ENCODE measurements around the gene CCZ1B. TPM values are rescaled to one million over a fixed set of nuclear protein-coding genes. Genes with fewer than 3 reads are reported as not detected.
"Not testable (repeated sequence)": the region's sequence is repeated elsewhere in the genome, so short reads cannot be mapped to it uniquely, and the experiment has no call there.

Gene CCZ1B
- polyA plus RNA-seq, 1 of the 3 experiments (the other 2 are of a cell fraction), result 30.0 TPM

DNA sequence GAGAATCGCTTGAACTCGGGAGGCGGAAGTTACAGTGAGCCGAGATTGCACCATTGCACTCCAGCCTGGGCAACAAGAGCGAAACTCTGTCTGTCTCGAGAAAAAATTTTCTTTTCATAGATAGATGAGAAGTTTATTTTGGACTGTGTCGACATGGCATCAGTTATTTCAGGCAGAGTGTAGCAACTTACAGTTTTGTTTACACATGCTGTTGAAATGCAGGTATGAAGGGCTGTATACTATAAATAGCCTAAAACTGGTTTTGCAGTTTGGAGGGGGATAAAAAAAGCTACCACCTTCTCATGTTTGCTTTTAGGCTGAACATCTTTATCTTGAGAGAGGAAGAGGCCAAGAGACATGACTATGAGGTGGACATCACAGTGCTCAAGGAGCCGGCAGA lies 28.0 kb downstream of the CCZ1B start:
- WGBS (ENCODE audit: low lambda C conversion rate), result no CpG with 5 or more reads among the region's 8 CpGs

DNA sequence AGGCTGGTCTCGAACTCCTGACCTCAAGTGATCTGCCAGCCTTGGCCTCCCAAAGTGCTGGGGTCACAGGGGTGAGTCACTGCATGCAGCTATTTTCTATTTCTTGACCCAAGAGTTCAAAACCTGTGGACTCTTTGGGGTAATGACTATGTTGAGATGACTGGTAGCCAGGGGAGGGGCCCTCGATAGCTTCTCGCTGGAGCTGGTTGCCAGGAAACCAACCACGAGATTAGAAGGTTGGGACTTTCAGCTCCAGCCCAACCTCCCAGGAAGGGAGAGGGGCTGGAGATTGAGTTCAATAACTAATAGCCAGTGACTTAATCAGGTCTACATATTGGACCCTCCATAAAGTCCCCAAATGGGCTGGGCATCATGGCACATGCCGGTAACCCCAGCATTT lies 28.9 kb downstream of the CCZ1B start:
- H3K27me3 ChIP-seq (ENCODE audit: insufficient read depth); H3K36me3 ChIP-seq (replicated peaks in 1 of 2; ENCODE audit: control insufficient read depth in 1 of 2, insufficient read depth in 2 of 2, low read length in 1 of 2); H3K9ac ChIP-seq; POLR2A ChIA-PET; H3K9me3 ChIP-seq; CTCF ChIA-PET; H3K79me2 ChIP-seq (ENCODE audit: insufficient read depth); DNase-seq; H4K20me1 ChIP-seq (ENCODE audit: insufficient read depth); H3F3A ChIP-seq (replicated peaks; ENCODE audit: insufficient read depth); H3K4me2 ChIP-seq; H3K4me3 ChIP-seq (ENCODE audit: low read depth in 2 of 2, low read length in 1 of 2); H3K4me1 ChIP-seq (ENCODE audit: control insufficient read depth in 1 of 2, insufficient read depth in 2 of 2, low read depth in 1 of 2, low read length in 1 of 2); H3K9me2 ChIP-seq; H2AFZ ChIP-seq (ENCODE audit: low read depth); H3K27ac ChIP-seq (ENCODE audit: low read depth in 2 of 2, low read length in 1 of 2): not testable (repeated sequence)
- WGBS (ENCODE audit: low lambda C conversion rate), result 92% methylated on average over 5 of the region's 5 CpGs

More for the DNA sequence above, 28.0 kb downstream of the CCZ1B start:
- H3K4me2 ChIP-seq; H3F3A ChIP-seq (replicated peaks; ENCODE audit: insufficient read depth); H3K4me3 ChIP-seq (ENCODE audit: low read depth in 2 of 2, low read length in 1 of 2); H3K27ac ChIP-seq (ENCODE audit: low read depth in 2 of 2, low read length in 1 of 2); H3K9me2 ChIP-seq; H3K4me1 ChIP-seq (ENCODE audit: control insufficient read depth in 1 of 2, insufficient read depth in 2 of 2, low read depth in 1 of 2, low read length in 1 of 2); CTCF ChIA-PET; H4K20me1 ChIP-seq (ENCODE audit: insufficient read depth); H3K9ac ChIP-seq; H3K27me3 ChIP-seq (ENCODE audit: insufficient read depth); H3K36me3 ChIP-seq (replicated peaks in 1 of 2; ENCODE audit: control insufficient read depth in 1 of 2, insufficient read depth in 2 of 2, low read length in 1 of 2); H3K79me2 ChIP-seq (ENCODE audit: insufficient read depth); H2AFZ ChIP-seq (ENCODE audit: low read depth); DNase-seq; POLR2A ChIA-PET; H3K9me3 ChIP-seq: not testable (repeated sequence)

DNA sequence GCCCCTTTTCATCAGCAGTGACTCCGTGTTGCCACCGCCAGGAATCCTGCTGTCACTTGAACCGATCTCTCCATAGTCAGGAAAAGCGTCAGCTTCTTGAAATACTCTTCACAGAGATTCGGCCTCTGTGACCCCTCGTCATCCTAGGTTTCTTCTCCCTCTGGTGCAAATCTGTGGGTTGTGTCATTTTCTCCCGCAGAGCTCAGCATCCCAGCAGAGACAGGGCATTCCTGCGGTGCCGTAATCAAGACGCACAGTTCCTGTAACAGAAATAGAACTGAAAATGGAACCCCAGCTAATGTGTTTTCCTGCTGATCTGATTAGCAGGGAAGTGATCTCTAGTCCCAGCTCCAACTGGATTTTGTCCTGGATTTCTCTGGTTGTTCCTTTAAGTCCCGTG lies 31.8 kb downstream of the CCZ1B start:
- H3K27me3 ChIP-seq (ENCODE audit: insufficient read depth); CTCF ChIA-PET; H3K4me1 ChIP-seq (ENCODE audit: control insufficient read depth in 1 of 2, insufficient read depth in 2 of 2, low read depth in 1 of 2, low read length in 1 of 2); H2AFZ ChIP-seq (ENCODE audit: low read depth); DNase-seq; H3K4me3 ChIP-seq (ENCODE audit: low read depth in 2 of 2, low read length in 1 of 2); H3K36me3 ChIP-seq (replicated peaks in 1 of 2; ENCODE audit: control insufficient read depth in 1 of 2, insufficient read depth in 2 of 2, low read length in 1 of 2); H3K9ac ChIP-seq; H3K27ac ChIP-seq (ENCODE audit: low read depth in 2 of 2, low read length in 1 of 2); H3K9me3 ChIP-seq; H3F3A ChIP-seq (replicated peaks; ENCODE audit: insufficient read depth); H3K4me2 ChIP-seq; H3K9me2 ChIP-seq; H4K20me1 ChIP-seq (ENCODE audit: insufficient read depth); POLR2A ChIA-PET; H3K79me2 ChIP-seq (ENCODE audit: insufficient read depth): not testable (repeated sequence)
- WGBS (ENCODE audit: low lambda C conversion rate), result 99% methylated on average over 4 of the region's 11 CpGs

DNA sequence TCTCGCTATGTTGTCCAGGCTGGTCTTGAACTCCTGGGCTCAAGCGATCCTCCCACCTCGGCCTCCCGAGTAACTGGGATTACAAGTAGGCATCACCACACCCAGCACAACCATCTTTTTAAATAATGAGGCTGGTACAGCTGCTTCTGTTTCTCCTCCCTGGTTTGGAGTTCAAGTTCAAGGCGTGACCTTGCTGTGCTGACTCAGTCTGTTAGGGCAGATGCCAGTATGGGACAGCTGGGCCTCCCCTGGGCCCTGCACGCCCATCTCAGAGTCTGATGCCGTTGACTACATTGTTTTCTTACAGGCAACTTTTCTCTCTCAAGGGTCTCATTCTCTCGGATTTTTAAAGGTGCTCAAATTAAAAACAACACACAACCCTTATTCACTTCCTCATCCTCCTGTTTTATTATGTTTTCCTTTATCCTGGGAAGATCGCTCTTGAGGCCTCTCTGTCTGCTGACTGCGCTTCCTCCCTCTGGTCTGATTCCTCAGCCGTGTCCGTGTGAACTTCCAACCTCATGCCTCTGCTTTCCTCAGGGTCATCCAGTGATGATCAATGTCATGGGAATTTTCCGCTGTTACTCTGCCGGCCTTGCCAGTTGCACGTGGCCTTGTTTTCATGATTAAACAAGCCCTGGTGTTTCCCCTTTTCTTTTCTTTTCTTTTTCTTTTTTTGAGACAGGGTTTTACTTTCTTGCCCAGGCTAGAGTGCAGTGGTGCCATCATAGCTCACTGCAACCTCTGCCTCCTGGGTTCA lies 33.8 kb downstream of the CCZ1B start:
- H3K36me3 ChIP-seq (replicated peaks in 1 of 2; ENCODE audit: control insufficient read depth in 1 of 2, insufficient read depth in 2 of 2, low read length in 1 of 2); POLR2A ChIA-PET; H3K9ac ChIP-seq; H3K9me2 ChIP-seq; H3K79me2 ChIP-seq (ENCODE audit: insufficient read depth); H3K4me2 ChIP-seq; H3K9me3 ChIP-seq; H3K4me3 ChIP-seq (ENCODE audit: low read depth in 2 of 2, low read length in 1 of 2); H3K27me3 ChIP-seq (ENCODE audit: insufficient read depth); H4K20me1 ChIP-seq (ENCODE audit: insufficient read depth); H3F3A ChIP-seq (replicated peaks; ENCODE audit: insufficient read depth); H2AFZ ChIP-seq (ENCODE audit: low read depth); H3K27ac ChIP-seq (ENCODE audit: low read depth in 2 of 2, low read length in 1 of 2); H3K4me1 ChIP-seq (ENCODE audit: control insufficient read depth in 1 of 2, insufficient read depth in 2 of 2, low read depth in 1 of 2, low read length in 1 of 2); CTCF ChIA-PET; DNase-seq: not testable (repeated sequence)
- WGBS (ENCODE audit: low lambda C conversion rate), result 87% methylated on average over 10 of the region's 15 CpGs

DNA sequence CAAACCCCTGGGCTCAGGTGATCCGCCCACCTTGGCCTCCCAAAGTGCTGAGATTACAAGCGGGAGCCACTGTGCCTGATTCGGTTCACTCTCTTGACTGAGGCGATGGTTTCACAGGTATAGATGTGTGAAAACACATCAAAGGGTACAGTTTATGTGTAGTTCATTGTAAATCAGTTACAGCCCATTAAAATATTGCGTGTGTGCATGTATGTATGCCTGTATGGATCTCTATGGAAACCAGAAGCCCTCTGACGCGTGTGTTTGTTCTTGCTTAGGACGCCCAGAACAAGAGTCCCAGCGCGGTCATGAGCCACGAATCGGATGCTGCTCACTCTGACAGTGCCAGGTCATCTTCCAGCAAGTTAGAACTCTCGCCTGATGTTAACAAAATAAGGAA lies 36.7 kb downstream of the CCZ1B start:
- H3K79me2 ChIP-seq (ENCODE audit: insufficient read depth); H3K4me3 ChIP-seq (ENCODE audit: low read depth in 2 of 2, low read length in 1 of 2); CTCF ChIA-PET; POLR2A ChIA-PET; H3K4me2 ChIP-seq; H3K27ac ChIP-seq (ENCODE audit: low read depth in 2 of 2, low read length in 1 of 2); DNase-seq; H3K9me2 ChIP-seq; H3K9me3 ChIP-seq; H2AFZ ChIP-seq (ENCODE audit: low read depth); H3F3A ChIP-seq (replicated peaks; ENCODE audit: insufficient read depth); H3K4me1 ChIP-seq (ENCODE audit: control insufficient read depth in 1 of 2, insufficient read depth in 2 of 2, low read depth in 1 of 2, low read length in 1 of 2); H3K27me3 ChIP-seq (ENCODE audit: insufficient read depth); H4K20me1 ChIP-seq (ENCODE audit: insufficient read depth); H3K9ac ChIP-seq; H3K36me3 ChIP-seq (replicated peaks in 1 of 2; ENCODE audit: control insufficient read depth in 1 of 2, insufficient read depth in 2 of 2, low read length in 1 of 2): not testable (repeated sequence)
- WGBS (ENCODE audit: low lambda C conversion rate), result no CpG with 5 or more reads among the region's 13 CpGs

DNA sequence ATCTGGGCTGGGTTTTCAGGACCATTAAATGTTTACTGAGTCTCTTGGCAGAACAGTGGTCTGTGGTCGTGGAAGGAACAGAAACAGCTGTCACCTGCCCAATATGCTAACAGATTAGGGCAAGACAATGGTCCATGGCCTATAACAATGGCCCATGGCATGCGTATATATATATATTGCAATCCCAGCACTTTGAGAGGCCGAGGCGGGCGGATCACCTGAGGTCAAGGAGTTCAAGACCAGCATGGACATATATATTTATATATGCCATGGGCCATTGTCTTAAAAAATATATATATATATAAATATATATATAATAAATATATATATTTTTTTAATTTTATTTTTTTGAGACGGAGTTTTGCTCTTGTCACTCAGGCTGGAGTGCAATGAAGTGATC lies 44.5 kb downstream of the CCZ1B start:
- H4K20me1 ChIP-seq (ENCODE audit: insufficient read depth); H3K9me2 ChIP-seq; H3K27me3 ChIP-seq (ENCODE audit: insufficient read depth); H3K4me1 ChIP-seq (ENCODE audit: control insufficient read depth in 1 of 2, insufficient read depth in 2 of 2, low read depth in 1 of 2, low read length in 1 of 2); CTCF ChIA-PET; H3K9ac ChIP-seq; H2AFZ ChIP-seq (ENCODE audit: low read depth); H3K79me2 ChIP-seq (ENCODE audit: insufficient read depth); POLR2A ChIA-PET; H3K4me3 ChIP-seq (ENCODE audit: low read depth in 2 of 2, low read length in 1 of 2); H3K27ac ChIP-seq (ENCODE audit: low read depth in 2 of 2, low read length in 1 of 2); H3K4me2 ChIP-seq; H3K36me3 ChIP-seq (replicated peaks in 1 of 2; ENCODE audit: control insufficient read depth in 1 of 2, insufficient read depth in 2 of 2, low read length in 1 of 2); H3K9me3 ChIP-seq; DNase-seq; H3F3A ChIP-seq (replicated peaks; ENCODE audit: insufficient read depth): not testable (repeated sequence)
- 70% methylated on average over 6 of the region's 6 CpGs for WGBS (ENCODE audit: low lambda C conversion rate)

DNA sequence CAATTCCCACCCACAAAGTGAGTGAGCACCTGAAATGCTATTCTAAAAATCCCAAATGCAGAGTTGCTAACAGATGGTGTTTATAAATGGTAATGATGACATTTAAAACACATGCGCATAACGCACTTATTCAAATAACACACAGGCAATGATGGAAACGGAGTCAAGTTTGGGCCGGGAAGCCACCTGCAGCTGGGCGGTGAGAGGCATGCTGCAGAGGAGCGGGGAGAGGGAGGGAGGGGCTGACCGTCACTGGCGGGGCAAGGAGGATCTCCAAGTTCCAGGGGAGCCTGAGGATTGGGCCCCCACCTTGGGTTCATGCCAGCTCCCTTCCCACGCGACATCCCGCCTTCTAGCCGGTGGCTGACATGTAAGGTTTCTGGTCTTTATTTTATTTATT lies 64.9 kb downstream of the CCZ1B start:
- H3K36me3 ChIP-seq (replicated peaks in 1 of 2; ENCODE audit: control insufficient read depth in 1 of 2, insufficient read depth in 2 of 2, low read length in 1 of 2); H3F3A ChIP-seq (replicated peaks; ENCODE audit: insufficient read depth); H3K79me2 ChIP-seq (ENCODE audit: insufficient read depth); POLR2A ChIA-PET; H3K4me2 ChIP-seq; H3K4me1 ChIP-seq (ENCODE audit: control insufficient read depth in 1 of 2, insufficient read depth in 2 of 2, low read depth in 1 of 2, low read length in 1 of 2); CTCF ChIA-PET; H2AFZ ChIP-seq (ENCODE audit: low read depth); DNase-seq; H3K27me3 ChIP-seq (ENCODE audit: insufficient read depth); H3K9me2 ChIP-seq; H3K9me3 ChIP-seq; H3K9ac ChIP-seq; H3K27ac ChIP-seq (ENCODE audit: low read depth in 2 of 2, low read length in 1 of 2); H3K4me3 ChIP-seq (ENCODE audit: low read depth in 2 of 2, low read length in 1 of 2); H4K20me1 ChIP-seq (ENCODE audit: insufficient read depth): not testable (repeated sequence)
- 92% methylated on average over 2 of the region's 12 CpGs for WGBS (ENCODE audit: low lambda C conversion rate)

All from SK-N-SH (cell line).